H9 (cell line): Measurements from ENCODE around the gene PRDX3. TPM values are rescaled to one million over a fixed set of nuclear protein-coding genes. Genes with fewer than 3 reads are reported as not detected.

Source experiments
- DNase-seq: peaks from one replicate; pipeline ENCODE4 v3.0.0-alpha.2; 2017
- H2AFZ ChIP-seq: one replicate; pipeline ENCODE4 v1.6.1; 2013; ENCODE audit warnings: mild to moderate bottlenecking, low read length, control low read depth, moderate library complexity
- H2AK5ac ChIP-seq: 2 replicates; pipeline ENCODE4 v1.6.1; 2013; ENCODE audit warnings: low read length, control low read depth, mixed read lengths; ENCODE audit not compliant: insufficient read length
- H2BK120ac ChIP-seq: one replicate; pipeline ENCODE4 v1.6.1; 2013; ENCODE audit warnings: low read depth, mild to moderate bottlenecking, low read length, control low read depth, inconsistent platforms; ENCODE audit not compliant: poor library complexity, severe bottlenecking
- H2BK12ac ChIP-seq: 2 replicates; pipeline ENCODE4 v1.6.1; 2013; ENCODE audit warnings: low read length, control low read depth, mixed read lengths, low read depth; ENCODE audit not compliant: insufficient read length
- H2BK15ac ChIP-seq: 2 replicates; pipeline ENCODE4 v1.6.1; 2013; ENCODE audit warnings: low read depth, low read length, control low read depth
- H2BK20ac ChIP-seq: one replicate; pipeline ENCODE4 v1.6.1; 2013; ENCODE audit warnings: low read depth, mild to moderate bottlenecking, low read length, control low read depth, inconsistent platforms; ENCODE audit not compliant: poor library complexity, severe bottlenecking
- H2BK5ac ChIP-seq: 2 replicates; pipeline ENCODE4 v1.6.1; 2013; ENCODE audit warnings: low read length, control low read depth, mixed read lengths; ENCODE audit not compliant: insufficient read length
- H3K14ac ChIP-seq: 2 replicates; pipeline ENCODE4 v1.6.1; 2013; ENCODE audit warnings: low read length, control low read depth; ENCODE audit not compliant: insufficient read depth
- H3K18ac ChIP-seq: 2 replicates; pipeline ENCODE4 v1.6.1; 2013; ENCODE audit warnings: low read depth, mild to moderate bottlenecking, mixed read lengths, low read length, control low read depth; ENCODE audit not compliant: insufficient read length
- H3K23ac ChIP-seq: 2 replicates; pipeline ENCODE4 v1.6.1; 2013; ENCODE audit warnings: low read length, control low read depth, mixed read lengths, low read depth; ENCODE audit not compliant: insufficient read length
- H3K23me2 ChIP-seq: 2 replicates; pipeline ENCODE4 v1.6.1; 2013; ENCODE audit warnings: low read depth, mild to moderate bottlenecking, mixed read lengths, low read length, control low read depth; ENCODE audit not compliant: insufficient read length, poor library complexity, severe bottlenecking
- H3K27ac ChIP-seq: 2 replicates; pipeline ENCODE4 v1.5.1; 2013; ENCODE audit warnings: low read length, control low read depth, mixed read lengths, low read depth; ENCODE audit not compliant: insufficient read length
- H3K27me3 ChIP-seq: 2 replicates; pipeline ENCODE4 v1.6.1; 2013; ENCODE audit warnings: low read length, control low read depth, inconsistent platforms; ENCODE audit not compliant: insufficient read depth
- H3K4ac ChIP-seq: 2 replicates; pipeline ENCODE4 v1.6.1; 2013; ENCODE audit warnings: low read depth, mild to moderate bottlenecking, control low read depth, inconsistent platforms, low read length, moderate library complexity
- H3K4me1 ChIP-seq: 2 replicates; pipeline ENCODE4 v1.6.1; 2013; ENCODE audit warnings: low read length, control low read depth, inconsistent platforms; ENCODE audit not compliant: insufficient read depth
- H3K4me2 ChIP-seq: 2 replicates; pipeline ENCODE4 v1.6.1; 2013; ENCODE audit warnings: low read length, control low read depth, mixed read lengths; ENCODE audit not compliant: insufficient read length, insufficient read depth
- H3K56ac ChIP-seq: 2 replicates; pipeline ENCODE4 v1.6.1; 2013; ENCODE audit warnings: low read depth, mild to moderate bottlenecking, mixed read lengths, low read length, control low read depth; ENCODE audit not compliant: insufficient read length
- H3K79me1 ChIP-seq: 2 replicates; pipeline ENCODE4 v1.6.1; 2013; ENCODE audit warnings: low read depth, mild to moderate bottlenecking, moderate library complexity, low read length, control low read depth, inconsistent platforms; ENCODE audit not compliant: insufficient read depth, poor library complexity, severe bottlenecking
- H3K79me2 ChIP-seq: 2 replicates; pipeline ENCODE4 v1.6.1; 2013; ENCODE audit warnings: low read length, control low read depth, inconsistent platforms; ENCODE audit not compliant: insufficient read depth
- H3K9ac ChIP-seq: 2 replicates; pipeline ENCODE4 v1.6.1; 2013; ENCODE audit warnings: low read length, control low read depth, mixed read lengths; ENCODE audit not compliant: insufficient read length; ENCODE audit errors: extremely low read depth
- H3K9me3 ChIP-seq: one replicate; pipeline ENCODE4 v1.6.1; 2013; ENCODE audit warnings: low read depth, low read length, inconsistent platforms; ENCODE audit not compliant: control insufficient read depth
- H3T11ph ChIP-seq: one replicate; pipeline ENCODE4 v1.6.1; 2013; ENCODE audit warnings: mild to moderate bottlenecking, low read length, control low read depth, inconsistent platforms
- H4K20me1 ChIP-seq: one replicate; pipeline ENCODE4 v1.6.1; 2013; ENCODE audit not compliant: control insufficient read depth, insufficient read length, insufficient read depth
- H4K5ac ChIP-seq: 2 replicates; pipeline ENCODE4 v1.6.1; 2013; ENCODE audit warnings: low read depth, mild to moderate bottlenecking, mixed read lengths, low read length, control low read depth; ENCODE audit not compliant: insufficient read length
- H4K8ac ChIP-seq: replicated peaks from 2 replicates; pipeline ENCODE4 v1.6.1; 2013; ENCODE audit warnings: low read length, control low read depth, mixed read lengths, low read depth; ENCODE audit not compliant: insufficient read length
- H4K91ac ChIP-seq: 2 replicates; pipeline ENCODE4 v1.6.1; 2013; ENCODE audit warnings: low read depth, mild to moderate bottlenecking, moderate library complexity, mixed read lengths, low read length, control low read depth; ENCODE audit not compliant: insufficient read length
- H3K27ac Mint-ChIP-seq, 3 experiments: 2 replicates in 2 of 3; 3 replicates in 1 of 3; pipeline ENCODE4 v1.8.0; 2020 to 2021; ENCODE audit warnings: mixed read lengths in 3 of 3, mild to moderate bottlenecking in 1 of 3, moderate library complexity in 1 of 3
- H3K27me3 Mint-ChIP-seq: 2 replicates; pipeline ENCODE4 v1.8.0; 2021; ENCODE audit warnings: low read depth, mild to moderate bottlenecking, moderate library complexity, mixed read lengths
- H3K36me3 Mint-ChIP-seq, 3 experiments: 2 replicates in 2 of 3; 3 replicates in 1 of 3; pipeline ENCODE4 v1.8.0; 2020 to 2021; ENCODE audit warnings: low read depth in 3 of 3, mixed read lengths in 3 of 3; ENCODE audit not compliant: insufficient read depth in 1 of 3
- H3K4me1 Mint-ChIP-seq, 2 experiments: 2 replicates each; pipeline ENCODE4 v1.8.0; 2020; ENCODE audit warnings: mixed read lengths in 2 of 2
- H3K4me3 Mint-ChIP-seq, 2 experiments: 2 replicates in 1 of 2; 3 replicates in 1 of 2; pipeline ENCODE4 v1.8.0; 2020 to 2021; ENCODE audit warnings: mild to moderate bottlenecking in 2 of 2, mixed read lengths in 2 of 2, moderate library complexity in 1 of 2
- H3K9me3 Mint-ChIP-seq, 2 experiments: 2 replicates in 1 of 2; 3 replicates in 1 of 2; pipeline ENCODE4 v1.8.0; 2020; ENCODE audit warnings: mild to moderate bottlenecking in 2 of 2, mixed read lengths in 2 of 2, moderate library complexity in 1 of 2
- WGBS: extraction: QIAGEN DNeasy Blood & Tissue Kit; methylation state at CpG from one replicate; pipeline ENCODE4 v1.1.7; 2013; ENCODE audit warnings: missing lambda C conversion rate, low lambda C conversion rate, mixed read lengths; ENCODE audit not compliant: insufficient read length; ENCODE audit errors: extremely low coverage; 5-methylcytosine and 5-hydroxymethylcytosine counted together
- total RNA-seq: library from RNA; stranded (reverse); gene quantifications from 2 replicates; pipeline ENCODE4 v1.2.1, GENCODE V29; 2021
- TF ChIP-seq, protein P1 (sequence below): fragments of 200-600 bp; sonication (generic); conservative IDR thresholded peaks from 3 replicates; pipeline ENCODE4 v1.8.0; 2021; ENCODE audit warnings: antibody characterized with exemption, mild to moderate bottlenecking

The PRDX3 gene
- total RNA-seq, 1 experiment from 2014 or later, result 181 TPM

DNA sequence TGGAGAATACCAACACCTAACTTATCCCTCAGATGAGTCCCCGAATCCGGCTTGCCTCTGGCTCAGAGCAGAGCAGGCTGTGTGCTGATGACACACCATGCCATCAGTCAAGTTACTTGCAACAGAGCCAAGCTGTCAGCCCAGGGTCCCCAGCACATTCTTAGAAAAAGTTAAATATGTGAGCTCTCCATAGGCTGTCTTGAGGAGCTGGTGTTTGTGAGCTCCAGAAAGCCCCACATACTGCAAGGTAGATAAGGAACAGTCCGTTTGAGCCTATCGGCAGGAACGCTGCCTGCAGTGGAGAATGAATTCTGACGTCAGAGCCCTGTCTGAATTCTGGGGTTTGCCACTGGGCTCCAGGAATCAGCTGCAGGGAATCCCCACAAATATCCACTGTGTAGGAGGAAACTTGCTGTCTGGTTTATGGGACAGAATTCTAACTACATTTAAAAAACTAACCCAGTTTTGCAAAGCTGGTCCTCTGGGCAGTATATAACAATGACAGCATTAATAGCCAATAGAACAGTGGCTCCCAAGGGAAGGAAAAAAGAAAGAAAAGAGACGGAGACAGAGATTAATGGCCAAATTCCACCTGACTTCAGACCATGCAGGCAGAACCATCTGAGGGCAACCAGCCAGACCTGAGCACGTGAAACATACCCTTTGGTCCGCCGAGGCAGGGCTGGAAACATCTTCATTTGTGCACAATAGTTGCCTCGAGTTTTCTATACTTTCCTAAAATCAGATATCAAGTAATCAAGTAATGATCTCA, 16.7 kb downstream of the PRDX3 start:
- no peak overlapping the region for H3K4ac ChIP-seq
- H4K5ac ChIP-seq, result no peak overlapping the region
- peaks cover 5% of the 10 kb centered on the region for H3K23me2 ChIP-seq
- no peak overlapping the region for H3K23ac ChIP-seq
- H2BK12ac ChIP-seq, result no peak overlapping the region
- H3K36me3 Mint-ChIP-seq, result peaks cover 3 to 29% (median 9%) of the 10 kb centered on the region in 3 experiments
- no peak overlapping the region for H2BK120ac ChIP-seq
- H3K14ac ChIP-seq, result no peak overlapping the region
- no peak overlapping the region for H4K8ac ChIP-seq
- H3K79me1 ChIP-seq, result no peaks in the 10 kb centered on the region
- H3K27ac ChIP-seq, result no peak overlapping the region
- no peak overlapping the region for H3T11ph ChIP-seq
- no peak overlapping the region for H2BK5ac ChIP-seq
- no peak overlapping the region for H3K4me3 Mint-ChIP-seq
- no CpG with 5 or more reads among the region's 11 CpGs for WGBS
- no peaks in the 10 kb centered on the region for H4K20me1 ChIP-seq
- H2AK5ac ChIP-seq, result no peak overlapping the region
- TF ChIP-seq, protein P1, sequence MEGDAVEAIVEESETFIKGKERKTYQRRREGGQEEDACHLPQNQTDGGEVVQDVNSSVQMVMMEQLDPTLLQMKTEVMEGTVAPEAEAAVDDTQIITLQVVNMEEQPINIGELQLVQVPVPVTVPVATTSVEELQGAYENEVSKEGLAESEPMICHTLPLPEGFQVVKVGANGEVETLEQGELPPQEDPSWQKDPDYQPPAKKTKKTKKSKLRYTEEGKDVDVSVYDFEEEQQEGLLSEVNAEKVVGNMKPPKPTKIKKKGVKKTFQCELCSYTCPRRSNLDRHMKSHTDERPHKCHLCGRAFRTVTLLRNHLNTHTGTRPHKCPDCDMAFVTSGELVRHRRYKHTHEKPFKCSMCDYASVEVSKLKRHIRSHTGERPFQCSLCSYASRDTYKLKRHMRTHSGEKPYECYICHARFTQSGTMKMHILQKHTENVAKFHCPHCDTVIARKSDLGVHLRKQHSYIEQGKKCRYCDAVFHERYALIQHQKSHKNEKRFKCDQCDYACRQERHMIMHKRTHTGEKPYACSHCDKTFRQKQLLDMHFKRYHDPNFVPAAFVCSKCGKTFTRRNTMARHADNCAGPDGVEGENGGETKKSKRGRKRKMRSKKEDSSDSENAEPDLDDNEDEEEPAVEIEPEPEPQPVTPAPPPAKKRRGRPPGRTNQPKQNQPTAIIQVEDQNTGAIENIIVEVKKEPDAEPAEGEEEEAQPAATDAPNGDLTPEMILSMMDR, result no peak
- H3K9me3 Mint-ChIP-seq, result no peaks in the 10 kb centered on the region
- H4K91ac ChIP-seq, result no peak overlapping the region
- H3K79me2 ChIP-seq, result no peaks in the 10 kb centered on the region
- no peaks in the 10 kb centered on the region for H3K27me3 Mint-ChIP-seq
- no peak overlapping the region for H2AFZ ChIP-seq
- H3K4me1 Mint-ChIP-seq, result peaks cover 10 to 16% of the 10 kb centered on the region in 2 experiments
- no peak overlapping the region for H3K9ac ChIP-seq
- H3K27ac Mint-ChIP-seq, result no peak overlapping the region
- no peak overlapping the region for H2BK20ac ChIP-seq
- no peak overlapping the region for H3K18ac ChIP-seq
- no peaks in the 10 kb centered on the region for H3K4me1 ChIP-seq
- H3K56ac ChIP-seq, result no peak overlapping the region
- no peak overlapping the region for H2BK15ac ChIP-seq
- no peak overlapping the region for H3K4me2 ChIP-seq
- H3K9me3 ChIP-seq, result no peaks in the 10 kb centered on the region
- DNase-seq, result no peak
- H3K27me3 ChIP-seq, result no peaks in the 10 kb centered on the region
